Activated T-helper 1 cell treated with anti-CD3 and anti-CD28 coated beads, Interleukin-2, amount 50 U/mL, for 16 hours (primary cell): ENCODE results near the gene SNX25.

Experiments used
- DNase-seq, 2 donors: peaks; one replicate each; pipeline ENCODE4 v3.0.0-alpha.2; 2020; ENCODE audit warnings: low read depth in 1 of 2, low spot score in 1 of 2

The SNX25 gene

GRCh38 chr4:185259719-185260118 lies 50.3 kb downstream of the SNX25 start:
- DNase-seq, result no peak

GRCh38 chr4:185261946-185262345 lies 52.5 kb downstream of the SNX25 start:
- DNase-seq, result no peak

GRCh38 chr4:185263419-185263818 lies 54.0 kb downstream of the SNX25 start:
- DNase-seq, result no peak

GRCh38 chr4:185265942-185266341 lies 56.5 kb downstream of the SNX25 start:
- no peak for DNase-seq

GRCh38 chr4:185269286-185269685 lies 59.9 kb downstream of the SNX25 start:
- no peak for DNase-seq

- no peak for DNase-seq
Measured at GRCh38 chr4:185270037-185270436, 60.6 kb downstream of the SNX25 start.

GRCh38 chr4:185270885-185271284 lies 61.5 kb downstream of the SNX25 start:
- DNase-seq, result no peak

- no peak for DNase-seq
Measured at GRCh38 chr4:185272245-185272644, 62.8 kb downstream of the SNX25 start.

- no peak for DNase-seq
Measured at GRCh38 chr4:185275501-185275900, 66.1 kb downstream of the SNX25 start.

- DNase-seq, result no peak
Measured at GRCh38 chr4:185276036-185276435, 66.6 kb downstream of the SNX25 start.

- no peak for DNase-seq
Measured at GRCh38 chr4:185278716-185279115, 69.3 kb downstream of the SNX25 start.

GRCh38 chr4:185280608-185281007 lies 71.2 kb downstream of the SNX25 start:
- DNase-seq, result no peak

- no peak for DNase-seq
Measured at GRCh38 chr4:185282968-185283367, 73.6 kb downstream of the SNX25 start.

- no peak for DNase-seq
Measured at GRCh38 chr4:185283723-185284122, 74.3 kb downstream of the SNX25 start.

- DNase-seq, result no peak
Measured at GRCh38 chr4:185285632-185286393, 76.4 kb downstream of the SNX25 start.

- DNase-seq, result no peak
Measured at GRCh38 chr4:185286571-185286970, 77.2 kb downstream of the SNX25 start.

GRCh38 chr4:185287031-185287430 lies 77.6 kb downstream of the SNX25 start:
- no peak for DNase-seq

- DNase-seq, result no peak
Measured at GRCh38 chr4:185290018-185290607, 80.7 kb downstream of the SNX25 start.

- DNase-seq, result no peak
Measured at GRCh38 chr4:185290656-185291055, 81.3 kb downstream of the SNX25 start.

- no peak for DNase-seq
Measured at GRCh38 chr4:185293202-185293601, 83.8 kb downstream of the SNX25 start.

GRCh38 chr4:185296665-185297460 lies 87.5 kb downstream of the SNX25 start:
- no peak for DNase-seq
